Measurements from ENCODE around the gene NBDY. TPM values are rescaled to one million over a fixed set of nuclear protein-coding genes. Genes with fewer than 3 reads are reported as not detected.
"Not testable (repeated sequence)": the region's sequence is repeated elsewhere in the genome, so short reads cannot be mapped to it uniquely, and the experiment has no call there.

Gene NBDY
- total RNA-seq, 1 donor: 9.0 TPM

DNA sequence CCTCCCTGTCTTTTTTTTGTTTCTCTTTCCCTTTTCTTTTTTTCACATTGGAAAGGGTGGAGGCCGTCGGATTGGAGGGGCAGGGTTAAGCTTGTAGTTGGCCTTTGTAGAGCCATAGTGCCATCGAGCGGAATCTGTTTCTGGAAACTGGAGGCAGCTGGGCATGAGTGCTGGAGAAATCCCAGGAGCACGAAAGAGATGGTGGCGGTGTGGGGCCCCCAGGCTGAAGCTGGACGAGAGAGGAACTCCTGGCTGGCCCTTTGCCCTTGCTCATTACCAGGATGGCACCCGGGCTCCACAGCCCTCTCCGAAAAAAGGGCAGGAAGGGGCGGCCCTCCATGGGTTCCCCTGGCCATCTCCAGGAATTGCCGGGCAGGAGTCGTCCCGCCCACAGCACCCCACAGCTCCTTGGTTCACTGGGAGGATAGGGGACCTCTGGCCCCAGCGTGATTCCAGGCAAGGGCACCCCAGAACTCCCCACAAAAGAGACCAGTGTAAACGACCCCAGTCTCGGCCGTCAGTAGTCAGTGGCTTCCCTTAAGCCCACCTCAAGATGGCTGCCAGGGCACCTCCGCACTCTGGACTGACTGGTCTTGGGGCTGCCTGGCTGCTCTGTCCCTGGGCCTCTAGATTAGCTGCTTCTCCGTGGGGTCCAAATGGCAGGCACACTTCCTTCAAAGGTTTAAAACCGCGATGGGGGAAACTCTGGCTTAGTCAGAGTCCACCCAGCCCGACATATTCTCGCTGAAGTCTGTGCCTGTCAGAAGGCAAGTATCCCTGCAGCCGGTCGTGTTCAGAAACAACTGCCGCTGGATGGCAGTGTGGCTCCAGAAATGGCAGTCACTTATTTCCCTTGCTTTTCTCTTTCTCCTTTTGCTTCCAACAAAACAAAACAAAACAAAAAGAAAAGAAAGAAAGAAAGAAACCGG is 74.1 kb downstream of the NBDY start:
- no peak overlapping the region for H3K27ac ChIP-seq (ENCODE audit: low read depth, low read length)
- peaks cover 16% of the 10 kb centered on the region for H4K20me1 ChIP-seq (ENCODE audit: insufficient read depth, low read length)
- peak overlapping the region; percentile 80 for H3K4me2 ChIP-seq (ENCODE audit: insufficient read depth, low read length)
- no peaks in the 10 kb centered on the region for H3K9me3 ChIP-seq (ENCODE audit: low read depth, low read length)
- no peaks in the 10 kb centered on the region for H3K79me2 ChIP-seq (ENCODE audit: insufficient read depth, low read length)
- H3K36me3 ChIP-seq (ENCODE audit: insufficient read depth, low read length): no peaks in the 10 kb centered on the region
- peak overlapping the region; percentile 78 for H3K4me3 ChIP-seq (ENCODE audit: insufficient read depth, low read length)
- DNase-seq (ENCODE audit: insufficient read length, low spot score, missing footprints): peak; percentile 82
- peak overlapping the region; percentile 91 for H2AFZ ChIP-seq (ENCODE audit: low read length)
- no peaks in the 10 kb centered on the region for H3K27me3 ChIP-seq (ENCODE audit: insufficient read depth, low read length)
- peak; percentile 75 for TF ChIP-seq CTCF (IDR thresholded peaks at IDR 0.05; ENCODE audit: extremely low read depth, low read depth, low read length)
- no peaks in the 10 kb centered on the region for H3K4me1 ChIP-seq (ENCODE audit: insufficient read depth, low read length)

DNA sequence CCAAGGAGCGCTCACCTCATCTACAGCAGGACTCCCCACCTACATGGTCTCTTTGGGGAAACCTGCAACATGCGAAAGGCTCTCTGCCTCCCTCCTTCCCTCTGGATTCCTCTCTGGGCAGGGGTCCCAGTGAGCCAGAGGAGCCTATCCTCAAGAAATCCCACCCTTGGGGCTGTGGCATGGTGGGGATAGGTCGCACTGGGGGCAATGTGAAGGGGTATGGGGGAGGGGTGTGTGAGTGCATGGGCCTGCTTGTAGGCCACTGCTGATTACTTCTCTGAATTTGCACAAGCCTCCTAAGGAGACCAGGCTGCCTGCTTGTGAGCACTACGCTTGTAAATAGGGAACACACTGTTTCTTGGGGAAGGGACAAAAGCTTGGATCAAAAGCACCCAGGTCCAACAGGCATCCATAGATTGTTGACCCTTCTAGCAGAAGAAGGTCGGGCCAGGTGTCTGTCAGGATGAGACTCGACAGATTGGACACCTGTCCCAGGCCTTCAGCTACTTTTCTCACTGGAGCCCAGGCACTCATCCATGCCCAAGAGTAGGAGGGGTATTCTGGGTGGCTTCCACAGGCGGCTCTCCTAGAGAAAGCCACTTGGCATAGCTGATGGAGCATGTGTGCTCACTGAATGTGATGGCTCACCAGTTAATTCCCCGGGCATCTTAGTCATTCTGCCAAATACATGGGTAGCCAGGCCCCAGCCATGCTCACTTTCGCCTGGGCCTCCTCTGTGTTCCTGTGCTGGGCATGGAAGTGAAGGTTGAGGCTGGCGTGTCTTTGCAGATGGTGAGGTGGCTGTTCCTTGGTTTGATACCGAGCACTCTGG is 75.0 kb downstream of the NBDY start:
- Histone ChIP-seq H3K36me3 (ENCODE audit: insufficient read depth, low read length) (no peaks in the 10 kb centered on the region), H3K4me3 (ENCODE audit: insufficient read depth, low read length) (peak overlapping the region; percentile 78), H3K4me1 (ENCODE audit: insufficient read depth, low read length) (no peaks in the 10 kb centered on the region), H3K9me3 (ENCODE audit: low read depth, low read length) (no peaks in the 10 kb centered on the region), H3K4me2 (ENCODE audit: insufficient read depth, low read length) (peak overlapping the region; percentile 80), H3K27ac (ENCODE audit: low read depth, low read length) (no peak overlapping the region), H2AFZ (ENCODE audit: low read length) (no peak overlapping the region), H3K79me2 (ENCODE audit: insufficient read depth, low read length) (no peaks in the 10 kb centered on the region), H4K20me1 (ENCODE audit: insufficient read depth, low read length) (peaks cover 9% of the 10 kb centered on the region), H3K27me3 (ENCODE audit: insufficient read depth, low read length) (no peaks in the 10 kb centered on the region)
- no peak for TF ChIP-seq CTCF (IDR thresholded peaks at IDR 0.05; ENCODE audit: extremely low read depth, low read depth, low read length)
- DNase-seq (ENCODE audit: insufficient read length, low spot score, missing footprints): no peak

GRCh38 chrX:56804867-56805266 is 75.8 kb downstream of the NBDY start:
- Histone ChIP-seq H3K27ac (ENCODE audit: low read depth, low read length) (no peak overlapping the region), H3K4me2 (ENCODE audit: insufficient read depth, low read length) (no peak overlapping the region), H3K36me3 (ENCODE audit: insufficient read depth, low read length) (no peaks in the 10 kb centered on the region), H3K4me3 (ENCODE audit: insufficient read depth, low read length) (no peak overlapping the region), H3K27me3 (ENCODE audit: insufficient read depth, low read length) (no peaks in the 10 kb centered on the region), H3K4me1 (ENCODE audit: insufficient read depth, low read length) (no peaks in the 10 kb centered on the region), H3K79me2 (ENCODE audit: insufficient read depth, low read length) (no peaks in the 10 kb centered on the region), H3K9me3 (ENCODE audit: low read depth, low read length) (no peaks in the 10 kb centered on the region), H4K20me1 (ENCODE audit: insufficient read depth, low read length) (peaks cover 9% of the 10 kb centered on the region), H2AFZ (ENCODE audit: low read length) (no peak overlapping the region)
- TF ChIP-seq CTCF (IDR thresholded peaks at IDR 0.05; ENCODE audit: extremely low read depth, low read depth, low read length): no peak
- DNase-seq (ENCODE audit: insufficient read length, low spot score, missing footprints): no peak

- Histone ChIP-seq H3K9me3 (ENCODE audit: low read depth, low read length) (no peaks in the 10 kb centered on the region), H4K20me1 (ENCODE audit: insufficient read depth, low read length) (peaks cover 9% of the 10 kb centered on the region), H3K4me2 (ENCODE audit: insufficient read depth, low read length) (no peak overlapping the region), H3K27me3 (ENCODE audit: insufficient read depth, low read length) (no peaks in the 10 kb centered on the region), H3K36me3 (ENCODE audit: insufficient read depth, low read length) (no peaks in the 10 kb centered on the region), H2AFZ (ENCODE audit: low read length) (no peak overlapping the region), H3K79me2 (ENCODE audit: insufficient read depth, low read length) (no peaks in the 10 kb centered on the region), H3K27ac (ENCODE audit: low read depth, low read length) (no peak overlapping the region), H3K4me1 (ENCODE audit: insufficient read depth, low read length) (no peaks in the 10 kb centered on the region), H3K4me3 (ENCODE audit: insufficient read depth, low read length) (no peak overlapping the region)
- TF ChIP-seq CTCF (IDR thresholded peaks at IDR 0.05; ENCODE audit: extremely low read depth, low read depth, low read length): no peak
- no peak for DNase-seq (ENCODE audit: insufficient read length, low spot score, missing footprints)
Observed at GRCh38 chrX:56805399-56805798, 76.4 kb downstream of the NBDY start.

GRCh38 chrX:56806176-56806575 is 77.1 kb downstream of the NBDY start:
- H2AFZ ChIP-seq (ENCODE audit: low read length); H3K4me1 ChIP-seq (ENCODE audit: insufficient read depth, low read length); H3K36me3 ChIP-seq (ENCODE audit: insufficient read depth, low read length); H3K9me3 ChIP-seq (ENCODE audit: low read depth, low read length); H3K27ac ChIP-seq (ENCODE audit: low read depth, low read length); H3K79me2 ChIP-seq (ENCODE audit: insufficient read depth, low read length); H3K4me2 ChIP-seq (ENCODE audit: insufficient read depth, low read length); DNase-seq (ENCODE audit: insufficient read length, low spot score, missing footprints); H4K20me1 ChIP-seq (ENCODE audit: insufficient read depth, low read length); H3K27me3 ChIP-seq (ENCODE audit: insufficient read depth, low read length); H3K4me3 ChIP-seq (ENCODE audit: insufficient read depth, low read length): not testable (repeated sequence)
